Uterus (tissue), 4 donors: ENCODE results near the gene UBXN6. TPM values are rescaled to one million over a fixed set of nuclear protein-coding genes. Genes with fewer than 3 reads are reported as not detected.

Experiments
- DNase-seq, 2 donors: peaks; one replicate each; pipeline ENCODE4 v3.0.0-alpha.2; 2019 to 2020
- H3K27ac ChIP-seq, 2 donors: fragments of 200-600 bp; sonication (generic); 1 replicate in 1 of 2; 2 replicates in 1 of 2; pipeline ENCODE4 v1.5.1; 2016 to 2018
- H3K27me3 ChIP-seq, 2 donors: fragments of 200-600 bp; sonication (generic); one replicate each; pipeline ENCODE4 v1.5.1; 2018 to 2019; ENCODE audit warnings: control low read depth in 1 of 2
- H3K36me3 ChIP-seq, 2 donors: fragments of 200-600 bp; sonication (generic); one replicate each; pipeline ENCODE4 v1.5.1; 2019; ENCODE audit warnings: control low read depth in 1 of 2
- H3K4me1 ChIP-seq, 2 donors: fragments of 200-600 bp; sonication (generic); one replicate each; pipeline ENCODE4 v1.5.1; 2018 to 2019; ENCODE audit warnings: control low read depth in 1 of 2
- H3K4me3 ChIP-seq, 2 donors: fragments of 200-600 bp; sonication (generic); 1 replicate in 1 of 2; 2 replicates in 1 of 2; pipeline ENCODE4 v1.5.1; 2018 to 2019; ENCODE audit warnings: mild to moderate bottlenecking in 1 of 2
- H3K9me3 ChIP-seq, 2 donors: fragments of 200-600 bp; sonication (generic); one replicate each; pipeline ENCODE4 v1.5.1; 2019; ENCODE audit warnings: control low read depth in 1 of 2
- CTCF ChIP-seq, 4 experiments: fragments of 200-600 bp in 2 of 4; fragments of 450-650 bp in 2 of 4; sonication (generic) in 2 of 4; IDR thresholded peaks; one replicate each; pipeline ENCODE4 v1.5.1; 2016 to 2019; ENCODE audit warnings: antibody characterized with exemption in 4 of 4, mild to moderate bottlenecking in 2 of 4, moderate library complexity in 1 of 4
- POLR2A ChIP-seq, 2 donors: fragments of 450-650 bp; IDR thresholded peaks; one replicate each; pipeline ENCODE4 v1.6.1; 2016; ENCODE audit warnings: antibody characterized with exemption in 2 of 2, mild to moderate bottlenecking in 1 of 2, moderate library complexity in 1 of 2
- intact Hi-C: fragments of 100-400 bp; cut with DNase I; formaldehyde crosslinking; loops from one replicate; pipeline ENCODE4 v1.15.1; 2023; ENCODE audit warnings: low total_unique reads
- total RNA-seq, 4 donors: library from RNA; depleted of rRNA in 3 of 4; stranded (reverse); fragments of >200 nt in 3 of 4; gene quantifications; one replicate each; pipeline versions ENCODE4 v1.1.0 to v1.2.4, GENCODE V29; 2014 to 2023
- donor health status: DM: yes; HTN: yes; CAD: no.

UBXN6 gene
- total RNA-seq, 4 donors from 2014 or later: 61.5 to 266 (median 90.0) TPM

- Histone ChIP-seq H3K36me3 (no peaks in the 10 kb centered on the region), H3K27me3 (no peaks in the 10 kb centered on the region), H3K27ac (no peak overlapping the region), H3K4me1 (no peaks in the 10 kb centered on the region), H3K9me3 (no peaks in the 10 kb centered on the region), H3K4me3 (no peak overlapping the region)
- no peak for DNase-seq
- intact Hi-C loops: no loop called here
- TF ChIP-seq CTCF (IDR thresholded peaks at IDR 0.05) (no peak), POLR2A (IDR thresholded peaks at IDR 0.05) (no peak)
Observed at GRCh38 chr19:4502282-4503131, 44.9 kb upstream of the UBXN6 start.

GRCh38 chr19:4501691-4502090, 44.1 kb upstream of the UBXN6 start:
- Histone ChIP-seq H3K9me3 (no peaks in the 10 kb centered on the region), H3K36me3 (no peaks in the 10 kb centered on the region), H3K4me3 (no peak overlapping the region), H3K4me1 (no peaks in the 10 kb centered on the region), H3K27me3 (no peaks in the 10 kb centered on the region), H3K27ac (no peak overlapping the region)
- intact Hi-C loops: no loop called here
- no peak for TF ChIP-seq POLR2A (IDR thresholded peaks at IDR 0.05)
- TF ChIP-seq CTCF (IDR thresholded peaks at IDR 0.05): no peak
- DNase-seq: no peak

- intact Hi-C loops: no loop called here
- no peaks in the 10 kb centered on the region for H3K27me3 ChIP-seq
- no peak overlapping the region for H3K4me3 ChIP-seq
- H3K36me3 ChIP-seq: no peaks in the 10 kb centered on the region
- H3K9me3 ChIP-seq: no peaks in the 10 kb centered on the region
- H3K4me1 ChIP-seq: no peaks in the 10 kb centered on the region
- DNase-seq: no peak
- no peak overlapping the region for H3K27ac ChIP-seq
- TF ChIP-seq CTCF (IDR thresholded peaks at IDR 0.05) (no peak), POLR2A (IDR thresholded peaks at IDR 0.05) (no peak)
Observed at GRCh38 chr19:4500841-4501591, 43.4 kb upstream of the UBXN6 start.

GRCh38 chr19:4499855-4500254, 42.3 kb upstream of the UBXN6 start:
- TF ChIP-seq POLR2A (IDR thresholded peaks at IDR 0.05) (no peak), CTCF (IDR thresholded peaks at IDR 0.05) (no peak)
- H3K27ac ChIP-seq: no peak overlapping the region
- no peak overlapping the region for H3K4me3 ChIP-seq
- no peaks in the 10 kb centered on the region for H3K36me3 ChIP-seq
- no peaks in the 10 kb centered on the region for H3K9me3 ChIP-seq
- intact Hi-C loops: no loop called here
- no peaks in the 10 kb centered on the region for H3K4me1 ChIP-seq
- DNase-seq: no peak
- no peaks in the 10 kb centered on the region for H3K27me3 ChIP-seq

GRCh38 chr19:4499318-4499717, 41.7 kb upstream of the UBXN6 start:
- intact Hi-C loops: no loop called here
- H3K27ac ChIP-seq: no peak overlapping the region
- H3K27me3 ChIP-seq: no peaks in the 10 kb centered on the region
- H3K4me1 ChIP-seq: no peaks in the 10 kb centered on the region
- H3K9me3 ChIP-seq: no peaks in the 10 kb centered on the region
- H3K36me3 ChIP-seq: no peaks in the 10 kb centered on the region
- no peak for DNase-seq
- H3K4me3 ChIP-seq: no peak overlapping the region
- TF ChIP-seq POLR2A (IDR thresholded peaks at IDR 0.05) (no peak), CTCF (IDR thresholded peaks at IDR 0.05) (no peak)
